HG02973 (cell line): ENCODE results near the gene AEBP1.
A peak's percentile ranks its signal among the peaks of the same experiment; 100 is the strongest.

Source experiments
- ATAC-seq: cut with Tn5 transposase; IDR thresholded peaks from one replicate; pipeline ENCODE4 v1.9.1; 2021; ENCODE audit warnings: moderate library complexity; ENCODE audit not compliant: unreplicated experiment

Gene AEBP1

GRCh38 chr7:44066494-44067063 lies 37.6 kb upstream of the AEBP1 start:
- ATAC-seq: no peak

DNA sequence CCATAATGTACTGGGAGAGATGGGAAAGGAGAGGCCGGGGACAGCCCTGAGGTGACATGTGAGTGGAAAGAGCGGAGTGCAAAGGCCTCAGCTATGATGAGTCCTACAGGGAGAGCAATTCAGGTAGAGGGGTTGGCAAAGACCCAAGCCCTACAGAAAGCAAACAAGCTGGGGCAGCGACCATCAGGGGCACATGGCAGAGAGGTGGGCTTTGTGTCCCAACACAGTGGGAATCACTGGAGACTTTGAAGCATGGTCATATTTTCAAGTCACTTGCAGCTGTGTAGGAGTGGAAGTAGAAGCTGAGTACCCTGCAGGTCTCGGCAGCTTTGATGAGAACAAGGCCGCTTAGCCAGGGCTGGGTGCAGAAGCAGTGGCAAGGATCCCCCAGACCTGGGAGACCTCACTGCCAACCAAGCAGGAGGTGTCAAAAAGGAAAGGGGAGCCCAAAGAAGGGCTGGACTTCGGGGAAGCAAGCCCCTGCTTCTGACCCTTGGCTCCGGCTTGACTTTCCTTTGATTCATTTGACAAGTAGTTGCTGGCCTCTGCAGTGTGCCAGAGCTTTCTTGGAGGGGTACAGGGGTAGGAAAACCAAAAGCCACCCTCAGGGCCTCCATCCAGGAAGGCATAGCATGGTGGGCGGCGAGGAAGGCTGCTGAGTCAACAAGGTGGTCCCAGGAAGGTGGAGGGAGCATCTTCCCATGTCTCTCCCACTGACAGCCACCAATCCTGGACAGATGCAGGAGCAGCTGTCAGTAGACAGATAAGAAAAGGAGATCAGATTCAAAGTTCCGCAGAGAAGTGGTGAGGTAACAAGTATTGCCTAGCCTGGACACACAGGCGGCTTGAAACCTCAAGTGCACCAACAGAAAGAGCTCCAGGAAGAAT lies 36.8 kb upstream of the AEBP1 start:
- ATAC-seq: no peak

DNA sequence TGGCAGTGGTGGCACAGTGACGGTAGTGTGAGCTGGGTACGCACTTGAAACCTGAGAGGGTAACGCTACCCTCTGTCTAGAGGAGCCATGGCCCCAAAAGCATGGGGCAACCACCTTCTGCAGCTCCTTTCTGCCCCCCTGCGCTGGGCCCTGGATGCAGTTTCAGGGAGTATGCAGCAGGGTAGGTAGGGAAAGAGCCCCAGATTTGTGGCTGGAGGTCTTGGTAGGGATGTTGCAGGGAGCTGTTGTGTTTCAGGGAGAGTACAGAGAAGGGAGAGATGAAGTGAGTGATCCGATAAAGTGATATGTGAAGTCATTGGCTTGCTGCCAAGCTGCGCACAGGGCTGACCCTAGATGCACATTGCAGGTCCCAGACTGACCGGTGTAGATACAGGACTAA lies 36.1 kb upstream of the AEBP1 start:
- no peak for ATAC-seq

- ATAC-seq: no peak
These were observed 32.3 kb upstream of the AEBP1 start for GRCh38 chr7:44071726-44072363.

- ATAC-seq: no peak
These were observed 31.5 kb upstream of the AEBP1 start for GRCh38 chr7:44072364-44073231.

GRCh38 chr7:44073664-44074348 lies 30.3 kb upstream of the AEBP1 start:
- no peak for ATAC-seq

DNA sequence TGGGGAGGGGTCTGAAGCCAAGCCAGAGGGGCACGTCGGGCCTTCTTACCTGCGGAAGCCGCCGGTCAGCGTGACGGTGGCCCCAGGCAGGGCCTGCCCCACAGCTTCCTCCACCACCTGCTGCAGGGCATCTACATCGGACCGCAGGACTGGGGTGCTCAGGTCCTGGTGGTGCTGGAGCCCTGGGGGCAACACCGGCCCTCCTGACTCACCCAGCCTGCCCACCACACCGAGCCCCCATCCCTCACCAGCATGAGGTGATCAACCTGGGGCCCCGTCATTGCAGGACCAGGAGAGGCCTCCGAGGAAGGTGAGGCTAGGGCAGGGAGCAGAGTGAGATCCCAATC lies 29.8 kb upstream of the AEBP1 start:
- ATAC-seq: no peak

GRCh38 chr7:44075296-44076075 lies 28.7 kb upstream of the AEBP1 start:
- ATAC-seq: no peak

GRCh38 chr7:44076101-44076895 lies 27.8 kb upstream of the AEBP1 start:
- ATAC-seq: no peak

- ATAC-seq: no peak
These were observed 27.1 kb upstream of the AEBP1 start for GRCh38 chr7:44077061-44077460.

DNA sequence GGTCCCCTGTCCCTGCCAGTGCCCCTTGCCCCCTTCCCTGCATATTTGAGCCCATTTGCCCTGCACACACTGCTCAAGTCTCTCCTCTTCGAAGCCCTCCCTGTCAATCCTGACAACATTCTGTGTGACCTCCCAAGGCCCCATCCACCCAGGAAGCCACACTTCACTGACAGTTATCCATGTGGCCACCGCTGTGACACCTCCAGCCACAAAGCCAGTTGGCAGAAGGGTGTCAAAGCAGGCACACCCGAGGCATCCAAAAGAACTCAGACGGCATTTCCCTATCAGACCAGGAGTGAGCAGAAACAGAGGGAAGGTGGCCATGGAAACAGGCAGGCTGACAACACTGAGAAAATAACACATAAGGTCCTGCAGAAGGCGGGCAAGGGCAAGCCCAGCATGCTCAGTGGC lies 26.5 kb upstream of the AEBP1 start:
- ATAC-seq: no peak

- no peak for ATAC-seq
These were observed 25.6 kb upstream of the AEBP1 start for GRCh38 chr7:44078521-44078920.

GRCh38 chr7:44079331-44080021 lies 24.7 kb upstream of the AEBP1 start:
- no peak for ATAC-seq

GRCh38 chr7:44080118-44080517 lies 24.0 kb upstream of the AEBP1 start:
- ATAC-seq: no peak

GRCh38 chr7:44080686-44081265 lies 23.4 kb upstream of the AEBP1 start:
- no peak for ATAC-seq

- ATAC-seq: no peak
These were observed 22.8 kb upstream of the AEBP1 start for GRCh38 chr7:44081266-44081748.

GRCh38 chr7:44082541-44083207 lies 21.5 kb upstream of the AEBP1 start:
- ATAC-seq: peak; percentile 89
